Measurements from ENCODE around the gene TEC.

GRCh38 chr4:48116582-48116981 is 153.1 kb downstream of the TEC start:
- TF ChIP-seq POLR2A (IDR thresholded peaks at IDR 0.05; ENCODE audit: low read length) (no peak), GATA1 (IDR thresholded peaks at IDR 0.05; ENCODE audit: low read depth, low read length) (no peak)

Measured in erythroblast (primary cell).